Thymus (tissue), 11 donors: ENCODE data around the gene CALR. TPM values are rescaled to one million over a fixed set of nuclear protein-coding genes. Genes with fewer than 3 reads are reported as not detected.
"Not testable (repeated sequence)": the region's sequence is repeated elsewhere in the genome, so short reads cannot be mapped to it uniquely, and the experiment has no call there.

Experiments
- DNase-seq, 9 donors: peaks; one replicate each; pipeline ENCODE4 v3.0.0-alpha.2; 2013; ENCODE audit warnings: low spot score in 9 of 9, low read depth in 6 of 9, missing footprints in 1 of 9
- H3K27ac ChIP-seq, 2 donors: one replicate each; pipeline ENCODE4 v1.5.1; 2013; ENCODE audit warnings: control low read depth in 1 of 2, low read depth in 1 of 2, low read length in 1 of 2, mild to moderate bottlenecking in 1 of 2, moderate library complexity in 1 of 2
- H3K27me3 ChIP-seq, 2 donors: one replicate each; pipeline ENCODE4 v1.5.1; 2013; ENCODE audit warnings: low read length in 1 of 2; ENCODE audit not compliant: control insufficient read depth in 2 of 2, insufficient read depth in 1 of 2
- H3K36me3 ChIP-seq, 2 donors: one replicate each; pipeline ENCODE4 v1.5.1; 2013; ENCODE audit warnings: low read length in 1 of 2, mild to moderate bottlenecking in 1 of 2, moderate library complexity in 1 of 2; ENCODE audit not compliant: control insufficient read depth in 2 of 2, insufficient read depth in 2 of 2
- H3K4me1 ChIP-seq, 2 donors: one replicate each; pipeline ENCODE4 v1.5.1; 2013; ENCODE audit warnings: low read length in 2 of 2; ENCODE audit not compliant: control insufficient read depth in 2 of 2, insufficient read depth in 2 of 2
- H3K4me3 ChIP-seq, 2 donors: one replicate each; pipeline ENCODE4 v1.5.1; 2013; ENCODE audit warnings: low read length in 2 of 2, control low read depth in 1 of 2, mild to moderate bottlenecking in 1 of 2
- H3K9me3 ChIP-seq, 2 donors: one replicate each; pipeline ENCODE4 v1.5.1; 2013; ENCODE audit warnings: low read length in 1 of 2, mild to moderate bottlenecking in 1 of 2; ENCODE audit not compliant: control insufficient read depth in 2 of 2, insufficient read depth in 1 of 2
- WGBS: extraction: QIAGEN DNeasy Blood & Tissue Kit; methylation state at CpG from one replicate; pipeline ENCODE4 v1.1.7; 2013; 5-methylcytosine and 5-hydroxymethylcytosine counted together
- polyA plus RNA-seq: library from polyadenylated mRNA; stranded (reverse); fragments of 200-250 nt; gene quantifications from one replicate; pipeline ENCODE4 v1.2.3, GENCODE V29; 2013
- total RNA-seq: library from RNA; stranded (reverse); fragments of 120-200 nt; gene quantifications from one replicate; pipeline ENCODE4 v1.2.4, GENCODE V29; 2013
- donor health status: healthy.

The CALR gene
- total and polyA plus RNA-seq, 2 donors, result 189 to 639 TPM

GRCh38 chr19:12947702-12948611 lies 9.5 kb downstream of the CALR start:
- Histone ChIP-seq H3K9me3 (no peaks in the 10 kb centered on the region), H3K27me3 (peaks cover 0 to 3% of the 10 kb centered on the region in 2 donors), H3K27ac (no peak overlapping the region), H3K36me3 (peaks cover 75 to 77% of the 10 kb centered on the region in 2 donors), H3K4me1 (peaks cover 0 to 35% of the 10 kb centered on the region in 2 donors), H3K4me3 (no peak overlapping the region)
- no peak for DNase-seq
- 97% methylated on average over 28 of the region's 28 CpGs for WGBS

DNA sequence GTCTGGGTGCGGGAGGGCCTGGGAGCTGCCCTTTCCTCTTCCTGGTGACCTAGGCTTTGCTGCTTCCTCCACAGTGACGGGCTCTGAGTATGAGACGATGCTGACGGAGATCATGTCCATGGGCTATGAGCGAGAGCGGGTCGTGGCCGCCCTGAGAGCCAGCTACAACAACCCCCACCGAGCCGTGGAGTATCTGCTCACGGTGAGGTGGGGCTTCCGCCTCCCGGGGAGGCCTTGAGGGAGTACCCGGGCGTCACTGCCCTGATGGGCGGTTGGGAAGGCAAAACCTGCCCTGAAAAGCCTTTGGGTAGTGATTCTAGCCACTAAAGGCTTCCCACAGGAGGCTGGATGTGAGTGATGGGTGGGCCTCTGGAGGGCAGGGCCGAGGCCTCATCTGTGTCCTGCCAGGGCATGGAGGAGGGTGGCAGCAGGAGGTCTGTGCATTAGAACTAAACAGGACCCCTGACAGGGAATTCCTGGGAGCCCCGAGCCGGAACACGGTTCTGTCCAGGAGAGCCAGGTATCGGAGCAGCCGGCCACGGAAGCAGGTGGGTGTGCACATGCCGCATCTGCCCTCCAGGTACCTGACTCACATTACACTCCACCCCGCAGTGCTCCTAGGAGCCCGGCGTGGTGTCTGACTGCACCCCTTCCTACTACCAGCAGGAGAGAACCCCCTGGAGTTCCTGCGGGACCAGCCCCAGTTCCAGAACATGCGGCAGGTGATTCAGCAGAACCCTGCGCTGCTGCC lies 10.4 kb downstream of the CALR start:
- Histone ChIP-seq H3K4me3 (no peak overlapping the region), H3K27ac (no peak overlapping the region), H3K4me1 (peaks cover 0 to 31% of the 10 kb centered on the region in 2 donors), H3K27me3 (no peaks in the 10 kb centered on the region), H3K36me3 (peaks cover 76 to 77% of the 10 kb centered on the region in 2 donors), H3K9me3 (no peaks in the 10 kb centered on the region)
- WGBS, result 98% methylated on average over 30 of the region's 30 CpGs
- no peak for DNase-seq

DNA sequence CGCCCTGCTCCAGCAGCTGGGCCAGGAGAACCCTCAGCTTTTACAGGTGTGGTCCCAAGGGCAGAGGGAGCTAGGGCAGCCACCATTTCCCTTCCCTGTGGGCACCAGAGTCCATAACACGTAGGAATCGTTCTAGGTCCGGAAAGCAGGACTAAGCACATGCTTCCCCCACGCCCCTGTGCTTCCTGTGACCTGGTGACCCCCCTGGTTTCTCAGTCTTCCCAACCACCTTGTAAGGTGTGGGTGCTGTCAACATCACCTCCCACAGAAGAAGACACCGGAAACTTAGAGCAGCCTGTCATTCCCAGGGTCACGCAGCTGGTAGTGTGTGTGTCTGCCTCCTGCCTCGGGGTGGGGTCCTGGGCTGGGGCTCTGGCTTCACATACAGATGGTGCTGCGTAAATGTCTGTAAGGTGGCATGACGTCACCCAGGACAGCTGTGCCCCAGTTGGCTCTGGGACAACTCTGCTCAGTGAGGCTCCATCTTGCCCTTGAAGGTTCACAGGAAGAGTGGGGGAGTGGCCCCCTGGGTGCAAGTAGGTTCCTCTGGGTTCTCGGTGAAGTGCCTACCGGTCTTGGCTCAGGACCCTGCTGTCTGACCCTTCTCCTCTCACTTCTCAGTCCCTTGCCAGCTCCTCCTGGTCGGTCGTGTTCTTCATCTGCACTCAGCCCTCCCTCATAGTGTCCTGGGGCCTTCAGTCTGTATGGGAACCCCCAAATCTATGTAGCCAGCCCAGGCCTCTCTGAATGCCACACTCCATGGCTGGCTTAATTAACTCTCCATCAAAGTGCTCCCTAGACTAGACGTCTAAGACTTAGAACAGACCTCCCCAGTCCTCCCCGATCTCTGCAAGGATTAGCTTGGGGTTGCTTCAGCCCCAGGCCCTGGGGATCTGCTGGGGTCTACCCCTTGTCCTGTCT lies 11.2 kb downstream of the CALR start:
- no peaks in the 10 kb centered on the region for H3K9me3 ChIP-seq
- H3K4me3 ChIP-seq, result no peak overlapping the region
- no peak for DNase-seq
- no peaks in the 10 kb centered on the region for H3K27me3 ChIP-seq
- 97% methylated on average over 16 of the region's 16 CpGs for WGBS
- peaks cover 76 to 77% of the 10 kb centered on the region in 2 donors for H3K36me3 ChIP-seq
- peaks cover 0 to 29% of the 10 kb centered on the region in 2 donors for H3K4me1 ChIP-seq
- no peak overlapping the region for H3K27ac ChIP-seq

DNA sequence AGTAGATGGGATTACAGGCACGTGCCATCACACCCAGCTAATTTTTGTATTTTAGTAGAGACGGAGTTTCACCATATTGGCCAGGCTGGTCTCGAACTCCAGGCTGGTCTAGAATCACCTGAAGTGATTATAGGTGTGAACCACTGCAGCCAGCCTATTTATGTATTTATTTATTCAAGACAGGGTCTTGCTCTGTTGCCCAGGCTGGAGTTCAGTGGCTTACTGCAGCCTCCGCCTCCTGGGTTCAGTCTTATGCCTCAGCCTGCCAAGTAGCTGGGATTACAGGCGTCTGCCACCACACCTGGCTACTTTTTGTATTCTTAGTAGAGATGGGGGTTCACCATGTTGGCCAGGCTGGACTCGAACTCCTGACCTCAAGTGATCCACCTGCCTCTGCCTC lies 13.6 kb downstream of the CALR start:
- peaks cover 0 to 21% of the 10 kb centered on the region in 2 donors for H3K4me1 ChIP-seq
- not testable (repeated sequence) for H3K27ac ChIP-seq
- 97% methylated on average over 6 of the region's 6 CpGs for WGBS

DNA sequence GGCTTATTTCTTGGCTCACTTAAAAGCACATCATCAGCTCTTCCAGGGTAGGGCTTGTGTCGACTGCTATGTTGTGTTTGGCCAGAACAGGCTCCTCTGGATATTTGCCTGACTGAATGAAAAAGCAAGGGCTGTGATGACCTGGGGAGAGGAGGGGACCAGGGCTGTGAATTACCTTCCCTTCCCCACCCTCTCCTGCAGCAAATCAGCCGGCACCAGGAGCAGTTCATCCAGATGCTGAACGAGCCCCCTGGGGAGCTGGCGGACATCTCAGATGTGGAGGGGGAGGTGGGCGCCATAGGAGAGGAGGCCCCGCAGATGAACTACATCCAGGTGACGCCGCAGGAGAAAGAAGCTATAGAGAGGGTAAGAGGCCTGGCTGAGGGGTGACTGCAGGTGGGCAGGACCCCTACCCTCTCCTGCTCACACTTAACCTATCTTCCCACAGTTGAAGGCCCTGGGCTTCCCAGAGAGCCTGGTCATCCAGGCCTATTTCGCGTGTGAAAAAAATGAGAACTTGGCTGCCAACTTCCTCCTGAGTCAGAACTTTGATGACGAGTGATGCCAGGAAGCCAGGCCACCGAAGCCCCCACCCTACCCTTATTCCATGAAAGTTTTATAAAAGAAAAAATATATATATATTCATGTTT lies 14.2 kb downstream of the CALR start:
- H3K27ac ChIP-seq, result peak overlapping the region in 1 of 2 donors; percentile 34
- H3K4me3 ChIP-seq, result no peak overlapping the region
- H3K36me3 ChIP-seq, result peaks cover 69% of the 10 kb centered on the region in 2 donors
- peaks cover 0 to 20% of the 10 kb centered on the region in 2 donors for H3K4me1 ChIP-seq
- no peak for DNase-seq
- H3K27me3 ChIP-seq, result no peaks in the 10 kb centered on the region
- H3K9me3 ChIP-seq, result no peaks in the 10 kb centered on the region
- WGBS, result 88% methylated on average over 12 of the region's 12 CpGs

More for the DNA sequence above, 13.6 kb downstream of the CALR start:
- H3K9me3 ChIP-seq, DNase-seq, H3K4me3 ChIP-seq, H3K27me3 ChIP-seq: not testable (repeated sequence)
- peaks cover 73 to 74% of the 10 kb centered on the region in 2 donors for H3K36me3 ChIP-seq

DNA sequence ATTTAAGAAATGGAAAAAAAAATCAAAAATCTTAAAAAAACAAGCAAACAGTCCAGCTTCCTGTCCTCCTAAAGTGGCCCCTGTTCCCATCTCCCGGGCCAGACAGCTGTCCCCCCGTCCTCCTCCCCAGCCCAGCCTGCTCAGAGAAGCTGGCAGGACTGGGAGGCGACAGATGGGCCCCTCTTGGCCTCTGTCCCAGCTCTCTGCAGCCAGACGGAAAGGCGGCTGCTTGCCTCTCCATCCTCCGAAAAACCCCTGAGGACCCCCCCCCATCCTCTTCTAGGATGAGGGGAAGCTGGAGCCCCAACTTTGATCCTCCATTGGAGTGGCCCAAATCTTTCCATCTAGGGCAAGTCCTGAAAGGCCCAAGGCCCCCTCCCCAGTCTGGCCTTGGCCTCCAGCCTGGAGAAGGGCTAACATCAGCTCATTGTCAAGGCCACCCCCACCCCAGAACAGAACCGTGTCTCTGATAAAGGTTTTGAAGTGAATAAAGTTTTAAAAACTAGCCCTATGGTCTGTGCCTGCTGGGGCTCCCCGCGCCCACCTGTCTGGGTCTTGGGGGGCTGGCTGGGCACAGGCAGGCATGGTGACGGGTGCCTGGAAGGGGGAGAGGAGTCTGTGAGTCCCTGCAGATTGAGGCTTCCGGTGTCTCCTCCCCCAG lies 14.9 kb downstream of the CALR start:
- H3K27me3 ChIP-seq, result no peaks in the 10 kb centered on the region
- H3K27ac ChIP-seq, result peak overlapping the region in 1 of 2 donors; percentile 8
- WGBS, result 90% methylated on average over 11 of the region's 11 CpGs
- no peak overlapping the region for H3K4me3 ChIP-seq
- DNase-seq, result no peak
- H3K4me1 ChIP-seq, result peaks cover 0 to 20% of the 10 kb centered on the region in 2 donors
- H3K36me3 ChIP-seq, result peaks cover 62 to 63% of the 10 kb centered on the region in 2 donors
- H3K9me3 ChIP-seq, result no peaks in the 10 kb centered on the region

GRCh38 chr19:12953799-12954611 lies 15.6 kb downstream of the CALR start:
- Histone ChIP-seq H3K27me3 (no peaks in the 10 kb centered on the region), H3K27ac (peak overlapping the region in 1 of 2 donors; percentile 8), H3K9me3 (no peaks in the 10 kb centered on the region), H3K36me3 (peaks cover 55% of the 10 kb centered on the region in 2 donors), H3K4me1 (peaks cover 0 to 20% of the 10 kb centered on the region in 2 donors), H3K4me3 (no peak overlapping the region)
- no peak for DNase-seq
- WGBS, result 95% methylated on average over 12 of the region's 12 CpGs
